Astrocyte (in vitro differentiated cells and primary cell): ENCODE results near the gene KRTAP10-8.

Experiments used
- EZH2 ChIP-seq: IDR thresholded peaks from 2 replicates; pipeline ENCODE4 v1.6.1; 2012; ENCODE audit warnings: mild to moderate bottlenecking, low read length, inconsistent platforms; ENCODE audit not compliant: insufficient read depth
- TF ChIP-seq, protein P1 (sequence below): IDR thresholded peaks from 2 replicates; pipeline ENCODE4 v1.5.1; 2011; ENCODE audit warnings: low read depth, mild to moderate bottlenecking, inconsistent platforms, low read length, moderate library complexity; ENCODE audit not compliant: insufficient read depth

DNA sequence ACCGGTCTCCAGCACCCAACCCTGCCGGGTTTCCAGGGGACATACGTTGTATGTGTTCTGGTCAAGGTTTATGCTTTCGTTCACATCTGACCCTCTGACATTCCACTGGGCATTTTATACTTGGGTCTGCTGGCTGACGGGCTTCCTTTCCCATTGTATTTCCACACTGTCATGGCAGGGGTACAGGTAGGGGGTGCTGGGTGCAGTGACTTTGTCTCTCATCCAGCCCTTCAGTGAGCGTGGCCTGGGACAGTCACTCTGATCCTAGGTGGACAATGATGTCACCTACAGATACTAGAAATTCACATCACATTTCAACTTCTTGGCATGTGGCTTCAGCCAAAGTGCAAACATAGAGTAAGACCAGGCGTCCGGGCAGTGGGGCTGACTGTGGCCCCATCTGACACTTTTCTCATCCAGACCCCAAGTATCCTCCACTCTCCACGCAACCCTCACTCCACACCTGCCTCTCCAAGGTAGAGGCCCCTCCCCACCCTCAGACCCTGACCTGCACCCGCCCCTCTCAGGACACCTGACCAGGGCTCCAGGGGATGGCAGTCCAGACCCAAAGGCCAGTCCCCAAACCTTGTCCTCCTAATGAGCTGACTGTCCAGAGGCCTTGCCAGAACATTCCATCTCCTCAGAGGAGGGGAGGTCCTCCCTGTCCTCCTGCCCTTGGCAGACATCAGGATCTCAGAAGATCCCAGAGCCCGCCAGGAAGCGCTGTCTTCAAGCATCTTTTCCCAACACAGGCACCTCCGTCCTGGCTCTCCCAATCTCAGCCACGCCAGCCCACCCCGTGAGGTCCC is 24.5 kb downstream of the KRTAP10-8 start:
- TF ChIP-seq, protein P1, sequence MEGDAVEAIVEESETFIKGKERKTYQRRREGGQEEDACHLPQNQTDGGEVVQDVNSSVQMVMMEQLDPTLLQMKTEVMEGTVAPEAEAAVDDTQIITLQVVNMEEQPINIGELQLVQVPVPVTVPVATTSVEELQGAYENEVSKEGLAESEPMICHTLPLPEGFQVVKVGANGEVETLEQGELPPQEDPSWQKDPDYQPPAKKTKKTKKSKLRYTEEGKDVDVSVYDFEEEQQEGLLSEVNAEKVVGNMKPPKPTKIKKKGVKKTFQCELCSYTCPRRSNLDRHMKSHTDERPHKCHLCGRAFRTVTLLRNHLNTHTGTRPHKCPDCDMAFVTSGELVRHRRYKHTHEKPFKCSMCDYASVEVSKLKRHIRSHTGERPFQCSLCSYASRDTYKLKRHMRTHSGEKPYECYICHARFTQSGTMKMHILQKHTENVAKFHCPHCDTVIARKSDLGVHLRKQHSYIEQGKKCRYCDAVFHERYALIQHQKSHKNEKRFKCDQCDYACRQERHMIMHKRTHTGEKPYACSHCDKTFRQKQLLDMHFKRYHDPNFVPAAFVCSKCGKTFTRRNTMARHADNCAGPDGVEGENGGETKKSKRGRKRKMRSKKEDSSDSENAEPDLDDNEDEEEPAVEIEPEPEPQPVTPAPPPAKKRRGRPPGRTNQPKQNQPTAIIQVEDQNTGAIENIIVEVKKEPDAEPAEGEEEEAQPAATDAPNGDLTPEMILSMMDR, result no peak
- no peak for TF ChIP-seq EZH2
